Measurements from ENCODE around the gene MAGEF1. TPM values are rescaled to one million over a fixed set of nuclear protein-coding genes. Genes with fewer than 3 reads are reported as not detected.
A peak's percentile ranks its signal among the peaks of the same experiment; 100 is the strongest.

MAGEF1 gene
- total RNA-seq (10 to 100 TPM; 28.3 to 48.6 (median 39.7) TPM), polyA plus RNA-seq (10 to 100 TPM; 29.6 to 48.7 TPM)
- long read RNA-seq, donor 1, transcript MAGEF1-201 (1 exons, 1,636 nt): major isoform, 72 of 72 reads
- long read RNA-seq, donor 1, partial matches to known transcripts: 0 of 72 reads
- long read RNA-seq, donor 1, other reads (novel, unspliced or antisense): 0 of 72 reads
- long read RNA-seq, donor 2, transcript MAGEF1-201 (1 exons, 1,636 nt): major isoform, 30 of 30 reads
- long read RNA-seq, donor 2, partial matches to known transcripts: 0 of 30 reads
- long read RNA-seq, donor 2, other reads (novel, unspliced or antisense): 0 of 30 reads
- long read RNA-seq, donor 3, transcript MAGEF1-201 (1 exons, 1,636 nt): major isoform, 98 of 99 reads
- long read RNA-seq, donor 3, partial matches to known transcripts: 0 of 99 reads
- long read RNA-seq, donor 3, other reads (novel, unspliced or antisense): 1 of 99 reads

- H3K9me3 ChIP-seq: no peaks in the 10 kb centered on the region
- peak within 1 kb of the TSS; percentile 88 to 89 for H3K27ac ChIP-seq
- peak; percentile 62 for TF ChIP-seq POLR2A (IDR thresholded peaks at IDR 0.05)
- TF ChIP-seq EP300 (IDR thresholded peaks at IDR 0.05): no peak
- peak in 2 of 3 donors; percentile 28 for TF ChIP-seq CTCF (IDR thresholded peaks at IDR 0.05)
- no peaks in the 10 kb centered on the region for H3K36me3 ChIP-seq
- DNase-seq: peak; percentile 79 to 88 (median 84)
- H3K4me3 ChIP-seq: peak within 1 kb of the TSS; percentile 68
- intact Hi-C loops (cut with DNase I): loop anchor here in 2 of 4 donors (5.0 to 10.0 kb wide), 3 partner anchors 53 to 144 kb away; no protein-coding TSS in a partner anchor
- peaks cover 15% of the 10 kb centered on the region for H3K4me1 ChIP-seq (ENCODE audit: insufficient read depth)
- H3K27me3 ChIP-seq: no peaks in the 10 kb centered on the region
- 0 to 1% (median 0%) methylated on average over 62 to 67 of the region's 67 CpGs for WGBS, 3 donors
Observed at GRCh38 chr3:184711493-184712247, at the start of gene MAGEF1. Gene MAGEF1, minus strand, starts transcription at chr3:184712064. Its CDS starts 243 bp downstream, at chr3:184711821.

- DNase-seq: peak; percentile 34 to 86 (median 65)
- Histone ChIP-seq H3K36me3 (no peaks in the 10 kb centered on the region), H3K27me3 (no peaks in the 10 kb centered on the region), H3K4me1 (ENCODE audit: insufficient read depth) (peaks cover 10% of the 10 kb centered on the region), H3K27ac (no peak overlapping the region), H3K9me3 (no peaks in the 10 kb centered on the region), H3K4me3 (no peak overlapping the region)
- intact Hi-C loops (cut with DNase I): loop anchor here in 1 of 4 donors (10.0 kb wide), 2 partner anchors 46 to 386 kb away; partner anchors contain the start of genes MAGEF1 and THPO
- TF ChIP-seq EP300 (IDR thresholded peaks at IDR 0.05) (no peak), CTCF (IDR thresholded peaks at IDR 0.05) (no peak), POLR2A (IDR thresholded peaks at IDR 0.05) (no peak)
- WGBS, 3 donors: 13 to 19% (median 13%) methylated on average over 13 of the region's 13 CpGs
Observed at GRCh38 chr3:184761075-184761841, 49.4 kb upstream of the MAGEF1 start.

DNA sequence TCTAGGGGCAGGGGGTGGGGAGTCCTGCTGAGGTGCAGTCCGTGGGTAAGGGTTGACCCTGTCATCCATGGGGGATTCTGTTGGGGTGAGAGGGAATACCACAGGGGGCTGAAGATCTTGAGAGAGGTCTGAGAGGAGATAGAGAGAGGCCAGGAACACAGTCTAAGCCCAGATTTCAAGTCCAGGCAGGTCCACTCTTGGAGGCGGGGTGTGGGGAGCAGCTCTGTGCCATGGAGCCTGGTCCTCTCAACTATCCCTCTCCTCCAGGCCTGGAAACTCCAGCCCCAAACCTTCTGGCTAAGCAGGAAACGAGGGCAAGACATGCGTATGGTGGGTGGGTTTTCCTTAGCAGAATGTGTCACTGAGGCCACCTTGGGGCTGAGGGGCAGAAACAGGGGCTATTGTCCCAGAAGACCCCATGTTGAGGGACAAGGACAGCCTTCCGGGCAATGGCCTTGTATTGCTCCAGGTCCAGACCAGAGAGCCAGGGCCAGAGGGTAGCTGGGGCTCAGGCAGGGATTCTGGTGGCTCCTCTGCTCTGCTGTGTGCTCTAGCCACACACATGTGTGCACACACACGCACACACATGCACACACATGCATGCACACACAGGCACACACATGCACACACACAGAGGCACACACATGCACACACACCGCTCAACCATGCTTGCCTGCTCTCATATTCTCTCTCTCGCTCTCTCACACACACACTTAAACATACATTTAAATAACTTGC is 48.6 kb upstream of the MAGEF1 start:
- WGBS, 3 donors: 63 to 70% (median 70%) methylated on average over 8 of the region's 8 CpGs
- no peak overlapping the region for H3K27ac ChIP-seq
- DNase-seq: no peak
- H3K27me3 ChIP-seq: no peaks in the 10 kb centered on the region
- TF ChIP-seq CTCF (IDR thresholded peaks at IDR 0.05): no peak
- no peak for TF ChIP-seq EP300 (IDR thresholded peaks at IDR 0.05)
- no peak for TF ChIP-seq POLR2A (IDR thresholded peaks at IDR 0.05)
- H3K36me3 ChIP-seq: no peaks in the 10 kb centered on the region
- intact Hi-C loops (cut with DNase I): loop anchor here in 1 of 4 donors (10.0 kb wide), 2 partner anchors 46 to 386 kb away; partner anchors contain the start of genes MAGEF1 and THPO
- H3K4me3 ChIP-seq: no peak overlapping the region
- H3K4me1 ChIP-seq (ENCODE audit: insufficient read depth): peaks cover 10% of the 10 kb centered on the region
- H3K9me3 ChIP-seq: no peaks in the 10 kb centered on the region
